ENCODE measurements around the gene IL1B. TPM values are rescaled to one million over a fixed set of nuclear protein-coding genes. Genes with fewer than 3 reads are reported as not detected.

The IL1B gene
- total RNA-seq, 1 donor from 2014 or later = 0.27 TPM

DNA sequence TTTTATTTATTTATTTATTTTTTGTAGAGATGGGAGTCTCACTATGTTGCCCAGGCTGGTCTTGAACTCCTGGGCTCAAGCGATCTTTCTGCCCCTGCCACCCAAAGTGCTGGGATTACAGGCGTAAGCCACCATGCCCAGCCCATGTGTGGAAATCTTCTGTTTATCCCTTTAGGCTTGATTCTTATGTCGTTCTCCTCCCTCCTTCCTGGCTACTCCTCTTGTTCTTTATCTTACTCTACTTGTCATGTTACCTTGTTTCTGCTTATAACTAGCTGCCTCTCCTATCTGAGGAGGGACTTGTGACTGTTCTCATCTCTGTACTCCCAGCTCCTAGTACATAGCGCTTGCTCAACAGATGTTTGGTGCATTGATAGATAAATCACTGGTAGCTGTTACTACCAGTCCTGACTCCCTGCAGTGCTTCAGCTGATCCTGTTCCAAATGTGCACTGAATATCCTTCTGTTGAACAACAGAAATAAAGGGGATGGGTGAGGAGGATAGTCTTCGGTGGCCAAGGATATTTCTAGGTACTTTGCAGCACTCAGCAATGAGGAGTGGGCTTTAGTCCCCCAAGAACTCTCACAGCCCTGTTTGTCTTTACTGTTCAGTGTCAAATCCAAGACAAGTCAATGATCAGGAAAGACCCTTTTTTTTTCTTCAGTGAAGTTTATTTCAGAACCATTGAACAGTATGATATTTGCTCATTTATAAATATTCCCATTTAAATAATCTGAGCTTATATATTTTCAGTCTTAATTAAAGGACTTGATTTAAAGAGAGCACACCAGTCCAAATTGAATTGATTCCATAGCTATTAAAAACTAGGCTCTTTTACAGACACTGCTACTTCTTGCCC is 7.2 kb downstream of the IL1B start:
- H3K36me3 ChIP-seq = no peaks in the 10 kb centered on the region
- no peaks in the 10 kb centered on the region for H3K4me1 ChIP-seq
- H3K27me3 ChIP-seq (ENCODE audit: low read depth) = peaks cover 9% of the 10 kb centered on the region
- no peak for DNase-seq
- no peaks in the 10 kb centered on the region for H3K9me3 ChIP-seq (replicated peaks)
- H3K4me3 ChIP-seq = no peak overlapping the region
- H3K27ac ChIP-seq (replicated peaks) = no peak overlapping the region
- TF ChIP-seq, protein P1, sequence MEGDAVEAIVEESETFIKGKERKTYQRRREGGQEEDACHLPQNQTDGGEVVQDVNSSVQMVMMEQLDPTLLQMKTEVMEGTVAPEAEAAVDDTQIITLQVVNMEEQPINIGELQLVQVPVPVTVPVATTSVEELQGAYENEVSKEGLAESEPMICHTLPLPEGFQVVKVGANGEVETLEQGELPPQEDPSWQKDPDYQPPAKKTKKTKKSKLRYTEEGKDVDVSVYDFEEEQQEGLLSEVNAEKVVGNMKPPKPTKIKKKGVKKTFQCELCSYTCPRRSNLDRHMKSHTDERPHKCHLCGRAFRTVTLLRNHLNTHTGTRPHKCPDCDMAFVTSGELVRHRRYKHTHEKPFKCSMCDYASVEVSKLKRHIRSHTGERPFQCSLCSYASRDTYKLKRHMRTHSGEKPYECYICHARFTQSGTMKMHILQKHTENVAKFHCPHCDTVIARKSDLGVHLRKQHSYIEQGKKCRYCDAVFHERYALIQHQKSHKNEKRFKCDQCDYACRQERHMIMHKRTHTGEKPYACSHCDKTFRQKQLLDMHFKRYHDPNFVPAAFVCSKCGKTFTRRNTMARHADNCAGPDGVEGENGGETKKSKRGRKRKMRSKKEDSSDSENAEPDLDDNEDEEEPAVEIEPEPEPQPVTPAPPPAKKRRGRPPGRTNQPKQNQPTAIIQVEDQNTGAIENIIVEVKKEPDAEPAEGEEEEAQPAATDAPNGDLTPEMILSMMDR (IDR thresholded peaks at IDR 0.05; ENCODE audit: borderline replicate concordance) = no peak
- intact Hi-C loops (cut with micrococcal nuclease) = no loop called here

DNA sequence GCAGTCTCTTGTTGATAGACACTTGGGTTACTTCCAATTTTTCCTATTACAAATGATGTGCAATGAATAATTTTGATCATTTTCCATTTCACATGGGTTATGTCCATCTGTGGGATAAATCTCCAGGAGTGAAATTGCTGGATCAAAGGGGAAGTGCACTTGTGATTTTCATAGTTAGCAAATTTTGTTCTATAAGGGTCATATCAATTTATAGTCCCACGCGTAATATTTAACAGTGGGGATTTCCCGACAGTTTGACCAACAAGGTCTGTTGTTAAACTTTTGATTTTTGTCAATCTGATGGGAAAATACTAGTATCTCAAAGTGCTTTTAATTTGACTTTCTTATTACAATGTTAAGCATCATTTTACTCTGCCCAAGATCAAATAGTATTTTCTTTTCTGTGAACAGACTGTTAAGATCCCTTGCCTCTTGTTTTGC is 8.3 kb downstream of the IL1B start:
- H3K4me3 ChIP-seq = no peak overlapping the region
- intact Hi-C loops (cut with micrococcal nuclease) = no loop called here
- no peak overlapping the region for H3K27ac ChIP-seq (replicated peaks)
- H3K4me1 ChIP-seq = no peaks in the 10 kb centered on the region
- H3K27me3 ChIP-seq (ENCODE audit: low read depth) = peaks cover 6% of the 10 kb centered on the region
- no peak for DNase-seq
- TF ChIP-seq, protein P1 (IDR thresholded peaks at IDR 0.05; ENCODE audit: borderline replicate concordance) = no peak
- H3K9me3 ChIP-seq (replicated peaks) = no peaks in the 10 kb centered on the region
- H3K36me3 ChIP-seq = no peaks in the 10 kb centered on the region

DNA sequence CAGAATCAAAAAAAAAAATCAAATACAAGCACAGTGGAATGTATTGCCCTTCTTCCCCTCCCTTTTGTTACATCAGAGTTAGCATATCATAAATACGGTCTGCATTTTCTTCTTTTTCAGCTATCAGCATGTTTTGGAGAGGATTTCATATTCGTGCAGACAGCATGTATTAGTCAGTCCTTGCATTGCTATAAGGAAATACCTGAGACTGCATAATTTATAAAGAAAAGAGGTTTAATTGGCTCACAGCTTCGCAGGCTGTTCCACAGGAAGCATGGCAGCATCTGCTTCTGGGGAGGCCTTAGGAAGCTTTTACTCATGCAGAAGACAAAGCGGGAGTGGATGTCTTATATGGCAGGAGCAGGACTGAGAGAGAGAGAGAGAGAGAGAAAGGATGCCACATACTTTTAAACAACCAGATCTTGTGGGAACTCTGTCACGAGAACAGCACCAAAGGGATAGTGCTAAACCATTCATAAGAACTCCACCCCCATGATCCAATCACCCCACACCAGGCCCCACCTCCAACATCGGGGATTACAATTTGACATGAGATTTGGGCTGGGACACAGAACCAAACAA is 8.9 kb downstream of the IL1B start:
- DNase-seq = no peak
- Histone ChIP-seq H3K27ac (replicated peaks) (no peak overlapping the region), H3K27me3 (ENCODE audit: low read depth) (peaks cover 6% of the 10 kb centered on the region), H3K36me3 (no peaks in the 10 kb centered on the region), H3K9me3 (replicated peaks) (no peaks in the 10 kb centered on the region), H3K4me1 (no peaks in the 10 kb centered on the region), H3K4me3 (no peak overlapping the region)
- TF ChIP-seq, protein P1 (IDR thresholded peaks at IDR 0.05; ENCODE audit: borderline replicate concordance) = no peak
- intact Hi-C loops (cut with micrococcal nuclease) = no loop called here

DNA sequence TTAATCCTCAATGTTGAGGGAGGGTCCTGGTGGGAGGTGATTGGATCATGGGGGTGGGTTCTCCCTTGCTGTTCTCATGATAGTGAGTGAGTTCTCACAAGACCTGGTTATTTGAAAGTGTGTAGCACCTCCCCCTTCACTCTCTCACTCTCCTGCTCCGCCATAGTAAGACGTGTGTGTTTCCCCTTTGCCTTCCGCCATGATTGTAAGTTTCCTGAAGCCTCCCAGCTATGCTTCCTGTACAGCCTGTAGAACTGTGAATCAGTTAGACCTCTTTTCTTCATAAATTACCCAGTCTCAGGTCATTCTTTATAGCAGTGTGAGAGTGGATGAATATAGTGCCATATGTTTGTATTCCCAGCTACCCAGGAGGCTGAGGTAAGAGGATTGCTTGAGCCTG is 9.6 kb downstream of the IL1B start:
- H3K4me3 ChIP-seq = no peak overlapping the region
- intact Hi-C loops (cut with micrococcal nuclease) = no loop called here
- TF ChIP-seq, protein P1 (IDR thresholded peaks at IDR 0.05; ENCODE audit: borderline replicate concordance) = no peak
- no peaks in the 10 kb centered on the region for H3K9me3 ChIP-seq (replicated peaks)
- H3K4me1 ChIP-seq = no peaks in the 10 kb centered on the region
- H3K36me3 ChIP-seq = no peaks in the 10 kb centered on the region
- no peak overlapping the region for H3K27ac ChIP-seq (replicated peaks)
- H3K27me3 ChIP-seq (ENCODE audit: low read depth) = peaks cover 6% of the 10 kb centered on the region
- DNase-seq = no peak

DNA sequence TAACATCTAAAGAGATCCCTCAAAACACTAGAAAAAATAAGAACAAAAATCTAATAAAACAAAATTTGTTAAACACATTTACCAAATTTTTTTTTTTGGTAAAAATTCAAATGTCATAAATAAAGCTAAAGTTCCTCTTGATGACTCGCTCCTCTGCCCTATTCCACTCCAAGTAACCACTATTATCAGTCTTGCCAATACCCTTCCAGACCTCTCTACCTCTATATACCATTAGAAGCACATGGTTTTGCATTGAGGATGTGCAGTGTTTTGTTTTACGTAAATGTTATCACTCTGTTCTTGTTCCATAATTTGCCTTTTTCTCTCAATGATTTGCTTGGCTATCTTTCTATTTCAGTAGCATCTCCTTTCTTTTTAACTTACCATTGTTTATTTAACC is 10.9 kb downstream of the IL1B start:
- Histone ChIP-seq H3K9me3 (replicated peaks) (no peaks in the 10 kb centered on the region), H3K4me3 (no peak overlapping the region), H3K36me3 (no peaks in the 10 kb centered on the region), H3K27ac (replicated peaks) (no peak overlapping the region), H3K4me1 (no peaks in the 10 kb centered on the region), H3K27me3 (ENCODE audit: low read depth) (peaks cover 6% of the 10 kb centered on the region)
- TF ChIP-seq, protein P1 (IDR thresholded peaks at IDR 0.05; ENCODE audit: borderline replicate concordance) = no peak
- intact Hi-C loops (cut with micrococcal nuclease) = no loop called here
- no peak for DNase-seq
